SK-MEL-5 (cell line): ENCODE measurements around the gene IGSF9B. TPM values are rescaled to one million over a fixed set of nuclear protein-coding genes. Genes with fewer than 3 reads are reported as not detected.
A peak's percentile ranks its signal among the peaks of the same experiment; 100 is the strongest.

ENCODE experiments used
- DNase-seq: peaks from one replicate; pipeline ENCODE4 v3.0.0-alpha.2; 2016; ENCODE audit warnings: low read depth, low spot score
- in situ Hi-C: cut with HindIII; loops from 2 replicates; pipeline ENCODE4 v1.10.0; 2016; ENCODE audit warnings: low sequenced_read_pairs, high pct_unique_total_duplicates, low pct_unique_long_range_greater_than_20kb
- total RNA-seq: library from RNA; depleted of rRNA; stranded (reverse); fragments of >200 nt; shearing (Covaris generic); gene quantifications from 2 replicates; pipeline ENCODE4 v1.2.3, GENCODE V29; 2014

Gene IGSF9B
- total RNA-seq, 1 experiment from 2014 or later, result 0.61 TPM

DNA sequence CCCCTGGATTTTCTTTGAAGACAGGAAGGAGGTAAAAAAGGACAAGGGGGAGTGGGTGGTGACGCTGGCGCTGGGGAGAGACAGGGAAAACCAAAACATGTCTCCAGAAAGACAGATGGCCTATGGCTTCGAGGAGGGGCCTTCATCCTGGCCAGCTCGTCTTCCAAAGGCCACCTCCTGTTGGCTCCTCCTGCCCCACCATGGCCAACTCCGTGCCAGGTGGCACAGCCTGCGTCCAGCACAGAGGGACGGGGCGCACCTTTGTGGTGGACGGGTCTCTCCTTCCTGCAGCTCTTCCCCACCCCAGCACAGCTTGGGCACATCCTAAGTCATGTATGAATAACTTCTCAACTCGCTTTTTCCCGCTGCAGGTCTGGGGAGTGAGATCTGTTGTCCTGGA, 22.7 kb downstream of the IGSF9B start:
- no peak for DNase-seq
- in situ Hi-C loops, result no loop called here

DNA sequence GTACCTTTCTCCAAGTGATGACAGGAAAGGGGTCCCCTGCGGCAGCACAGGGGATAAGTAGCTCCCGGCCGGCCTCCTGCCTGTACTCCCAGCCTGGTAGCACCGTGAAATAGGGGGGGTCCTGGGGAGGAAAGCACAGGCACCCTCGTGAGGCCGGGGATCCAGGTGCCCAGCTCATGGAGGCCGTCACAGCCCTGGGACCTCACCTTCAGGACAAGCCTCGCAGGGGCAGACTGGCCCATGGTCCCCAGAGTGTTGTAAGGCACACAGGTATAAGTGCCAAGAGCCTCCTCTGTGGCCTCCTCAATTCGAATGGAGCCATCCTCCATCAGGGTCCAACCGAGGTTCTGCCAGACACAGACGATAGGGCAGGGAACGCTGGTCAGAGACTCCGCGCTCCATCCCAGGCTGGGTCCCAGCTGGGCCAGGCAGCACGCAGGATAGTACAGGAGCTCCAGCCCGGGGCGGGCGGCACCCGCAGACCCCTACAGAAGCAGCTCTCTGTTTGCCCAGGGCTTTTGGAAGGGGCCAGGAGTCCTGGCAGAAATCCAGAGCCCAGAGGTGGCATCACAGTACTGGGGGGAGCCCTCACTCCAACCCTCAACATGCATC, 25.2 kb downstream of the IGSF9B start:
- in situ Hi-C loops, result no loop called here
- no peak for DNase-seq

DNA sequence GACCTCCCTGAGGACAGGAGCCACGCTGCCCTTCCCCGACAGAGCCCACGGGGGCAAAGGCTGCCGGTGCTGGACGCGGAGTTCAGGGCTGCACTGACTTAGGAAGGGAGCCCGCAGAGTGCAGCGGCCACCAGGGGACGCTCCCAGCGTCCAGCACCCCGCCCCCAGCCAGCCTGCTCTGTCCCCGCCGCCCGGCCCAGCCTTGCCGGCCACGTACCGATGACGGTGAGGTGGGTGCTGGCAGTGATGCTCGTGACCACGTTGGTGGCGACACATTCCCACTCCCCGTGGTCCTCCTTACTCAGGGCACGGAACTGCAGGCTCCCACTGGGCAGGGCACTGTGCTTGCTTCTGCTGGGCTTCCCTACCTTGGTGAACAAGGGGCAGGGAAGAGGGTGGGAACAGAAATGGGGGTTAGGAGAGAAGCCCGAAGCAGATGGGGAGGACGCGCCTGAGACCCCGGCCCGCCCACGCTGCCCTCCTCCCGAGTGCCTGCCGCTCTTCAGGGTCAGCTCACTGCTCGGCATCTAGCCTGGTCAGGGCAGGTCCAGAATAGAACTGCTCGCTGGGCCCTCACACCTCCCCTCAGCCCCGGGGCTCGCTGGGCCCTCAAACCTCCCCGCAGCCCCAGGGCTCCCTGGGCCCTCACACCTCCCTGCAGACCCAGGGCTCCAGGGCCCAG, 25.9 kb downstream of the IGSF9B start:
- in situ Hi-C loops, result no loop called here
- DNase-seq, result no peak

DNA sequence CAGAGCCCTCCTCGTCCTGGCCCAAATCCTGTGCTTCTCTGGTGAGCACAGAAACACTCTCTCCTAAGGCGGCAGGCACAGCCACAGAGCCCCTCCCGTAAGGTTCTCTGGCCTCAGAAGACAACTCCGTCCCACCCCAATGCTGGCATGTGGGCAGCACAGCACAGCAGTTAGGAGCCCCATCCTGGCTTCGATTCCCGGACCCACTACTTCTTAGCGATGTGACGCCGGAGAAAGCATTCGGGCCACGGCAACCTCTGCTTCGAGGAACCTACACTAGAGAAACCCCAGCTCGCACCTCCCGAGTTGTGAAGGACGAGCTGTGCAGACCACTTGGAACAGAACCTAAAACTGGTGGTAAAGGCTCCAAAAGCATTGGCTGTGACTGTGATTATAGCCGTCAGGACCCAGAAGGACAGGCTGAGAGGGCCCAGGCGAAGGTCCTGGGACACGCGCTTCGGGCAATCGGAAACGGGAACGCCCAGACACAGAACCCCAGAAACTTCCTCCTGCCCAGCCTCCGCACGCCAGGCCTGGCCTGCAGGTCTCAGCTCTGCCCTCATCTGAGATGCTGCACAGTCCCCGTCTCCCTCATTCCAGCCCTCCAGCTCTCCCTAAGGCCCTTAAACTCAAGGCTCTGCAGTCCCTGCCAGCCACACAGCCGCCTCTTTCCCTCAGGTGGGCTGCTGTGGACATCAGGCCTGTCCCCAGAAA, 26.6 kb downstream of the IGSF9B start:
- in situ Hi-C loops, result no loop called here
- no peak for DNase-seq

DNA sequence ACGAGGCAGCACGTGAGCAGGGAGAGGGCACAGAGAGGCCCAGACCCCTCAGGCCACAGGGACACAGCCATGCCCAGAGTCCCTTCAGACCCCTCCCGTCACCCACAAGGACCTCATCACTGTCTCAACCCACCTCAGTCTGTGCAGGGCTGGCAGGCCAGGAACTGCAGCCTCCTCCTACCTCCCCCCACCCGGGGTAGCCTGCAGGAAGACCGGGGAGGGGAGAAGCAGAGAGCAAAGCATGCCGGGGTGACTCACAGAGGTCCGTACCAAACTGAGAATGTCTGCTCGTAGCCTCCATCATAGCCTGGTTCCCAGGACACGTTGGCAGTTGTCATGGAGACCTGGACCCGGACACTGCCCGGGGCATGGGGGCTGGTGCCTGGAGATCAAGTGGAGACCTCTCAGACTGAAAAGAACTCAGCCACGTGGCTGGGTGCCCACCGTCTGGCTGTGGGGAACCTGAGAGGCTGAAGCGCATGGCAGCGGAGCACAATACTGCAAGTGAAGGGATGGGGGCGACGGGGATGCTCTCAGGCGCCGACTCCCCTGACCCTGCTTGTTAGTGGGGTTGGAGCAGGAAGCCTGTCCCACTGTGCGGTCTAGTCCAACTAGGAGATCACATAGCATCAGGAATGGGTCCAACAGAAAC, 27.2 kb downstream of the IGSF9B start:
- in situ Hi-C loops, result no loop called here
- DNase-seq, result no peak

DNA sequence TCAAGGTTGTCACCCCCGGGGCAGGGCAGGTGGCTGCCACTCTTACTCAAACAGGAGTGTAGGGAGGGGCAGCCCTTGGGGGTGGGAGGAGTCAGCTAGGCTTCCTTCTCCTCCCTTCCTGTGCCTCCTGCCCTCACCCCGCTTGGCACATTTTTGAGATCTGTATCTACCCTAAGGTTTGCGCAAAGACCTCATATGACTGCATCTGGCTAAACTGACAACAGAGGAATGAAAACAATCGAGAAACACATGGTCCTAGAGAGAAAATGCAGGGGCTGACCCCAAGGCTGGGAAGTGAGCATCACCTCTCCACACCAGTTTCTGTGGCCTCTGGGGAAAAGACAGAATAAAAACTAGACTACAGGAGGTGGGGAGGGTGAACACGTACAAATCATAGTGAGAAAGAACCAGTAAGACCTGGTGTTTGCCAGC, 28.1 kb downstream of the IGSF9B start:
- no peak for DNase-seq
- in situ Hi-C loops, result no loop called here

DNA sequence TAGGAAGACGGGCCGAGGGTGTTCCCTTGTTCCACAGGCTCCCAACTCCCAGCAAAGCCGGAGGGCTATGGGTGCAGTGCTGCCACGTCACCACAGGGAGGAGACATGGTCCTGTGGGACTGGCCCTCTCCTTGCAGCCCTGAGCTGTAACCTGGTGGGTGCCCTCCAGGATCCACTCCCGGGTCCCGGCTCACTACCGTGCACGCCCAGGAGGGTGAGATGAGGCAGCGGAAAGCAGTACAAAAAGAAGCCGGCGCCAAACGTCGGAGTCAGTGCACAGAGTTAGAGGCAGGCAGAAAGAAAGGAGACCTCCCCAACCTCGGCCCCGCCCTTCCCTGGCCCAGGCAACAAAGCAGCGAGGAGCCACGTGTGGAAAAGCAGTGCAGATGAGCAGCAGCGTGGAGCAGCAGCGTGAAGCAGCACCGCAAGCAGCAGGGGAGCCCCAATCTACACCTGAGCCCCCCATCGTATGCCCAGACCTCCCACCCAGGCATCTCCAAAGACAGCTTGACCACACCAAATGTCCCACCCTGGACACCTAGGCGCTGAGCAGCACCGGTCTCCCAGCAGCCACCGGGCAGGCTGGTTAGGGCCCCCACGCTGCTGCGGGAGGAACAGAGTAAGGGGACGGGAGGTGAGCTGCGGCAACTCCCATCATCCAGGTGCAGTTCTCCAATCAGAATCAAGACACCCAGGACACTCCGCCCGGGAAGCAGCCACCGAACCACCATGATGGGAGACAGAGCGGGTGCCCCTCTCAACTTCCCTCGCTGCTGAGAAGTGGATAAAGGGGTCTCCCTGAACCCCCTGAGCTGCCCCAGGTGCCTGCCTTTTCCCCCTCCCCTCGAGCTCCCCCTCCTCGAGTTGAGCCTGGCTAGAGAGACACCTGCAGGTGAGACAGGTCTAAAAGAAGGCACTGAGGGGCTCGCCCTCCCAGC, 28.8 kb downstream of the IGSF9B start:
- DNase-seq, result peak; percentile 66
- in situ Hi-C loops, result no loop called here

DNA sequence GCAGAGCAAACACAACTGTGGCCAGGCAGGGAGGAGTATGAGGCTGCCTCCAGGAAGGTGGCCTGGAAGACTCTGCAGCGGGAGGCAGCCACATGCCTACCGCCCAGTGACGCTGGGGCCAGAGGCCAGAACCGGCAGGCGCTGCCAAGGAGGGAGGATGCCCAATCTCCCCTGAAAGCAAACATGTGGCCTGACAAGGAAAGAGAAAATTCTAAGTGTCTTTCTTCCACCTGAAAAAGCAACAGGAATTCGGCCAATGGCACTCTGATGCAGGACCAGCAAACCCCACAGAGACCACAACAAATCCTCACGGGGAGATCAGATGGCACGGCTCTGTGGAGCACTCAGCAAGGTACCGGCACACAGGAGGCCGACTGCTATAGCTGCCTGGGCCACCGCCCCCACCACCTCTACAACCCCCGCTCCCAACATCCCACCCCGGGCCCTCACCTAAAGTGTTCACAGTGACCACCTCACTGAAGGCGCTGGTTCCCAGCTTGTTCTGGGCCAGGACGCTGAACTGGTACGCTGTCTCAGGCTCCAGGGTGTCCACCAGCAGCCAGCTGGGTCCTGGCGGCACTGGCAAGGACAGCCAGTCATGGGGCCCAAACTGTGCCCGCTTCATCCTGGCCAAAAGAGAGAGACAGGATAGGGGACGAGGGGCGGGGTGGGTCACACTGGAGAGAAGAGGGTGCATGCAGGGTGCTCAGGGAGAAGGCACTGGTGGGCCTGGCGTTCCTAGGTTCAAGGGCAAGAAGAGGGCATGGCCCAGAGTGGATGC, 30.1 kb downstream of the IGSF9B start:
- no peak for DNase-seq
- in situ Hi-C loops, result no loop called here

DNA sequence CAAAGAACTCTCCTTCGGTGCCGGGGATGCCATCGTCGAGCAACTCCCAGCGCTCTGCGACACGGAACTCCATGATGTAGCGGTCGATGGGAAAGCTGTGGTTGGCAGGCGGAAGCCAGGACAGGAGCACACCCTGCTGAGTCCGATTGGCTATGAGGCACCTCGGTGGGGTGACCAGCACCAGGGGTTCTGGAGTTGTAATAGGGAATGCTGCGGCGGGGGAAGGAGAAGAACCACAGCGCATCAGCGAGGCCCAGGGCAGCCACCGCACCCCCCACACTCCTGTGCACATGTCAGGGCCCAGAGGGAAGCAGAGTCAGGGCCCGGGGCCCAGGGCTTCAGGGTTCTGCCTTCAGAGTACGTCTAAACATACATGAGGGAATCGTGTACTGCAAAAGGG, 31.0 kb downstream of the IGSF9B start:
- in situ Hi-C loops, result no loop called here
- DNase-seq, result no peak

DNA sequence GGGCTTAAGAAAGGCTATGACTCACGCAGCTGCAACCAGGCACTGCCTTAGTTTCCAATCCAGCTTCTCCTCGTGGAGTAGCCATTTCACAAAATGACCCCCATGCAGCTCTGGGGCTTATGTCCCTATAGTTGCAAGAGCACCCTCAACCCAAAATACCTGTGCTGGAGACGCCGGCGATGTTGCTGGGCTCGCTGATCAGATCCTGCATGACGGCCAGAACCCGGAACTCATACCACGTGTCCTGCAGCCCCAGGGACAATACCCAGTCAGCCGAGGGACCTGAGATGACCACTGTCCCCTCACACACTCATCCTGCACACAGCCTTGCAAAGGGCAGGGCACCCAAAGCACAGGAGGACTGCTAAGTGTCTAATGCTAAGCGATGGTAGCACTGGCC, 32.1 kb downstream of the IGSF9B start:
- in situ Hi-C loops, result no loop called here
- no peak for DNase-seq

DNA sequence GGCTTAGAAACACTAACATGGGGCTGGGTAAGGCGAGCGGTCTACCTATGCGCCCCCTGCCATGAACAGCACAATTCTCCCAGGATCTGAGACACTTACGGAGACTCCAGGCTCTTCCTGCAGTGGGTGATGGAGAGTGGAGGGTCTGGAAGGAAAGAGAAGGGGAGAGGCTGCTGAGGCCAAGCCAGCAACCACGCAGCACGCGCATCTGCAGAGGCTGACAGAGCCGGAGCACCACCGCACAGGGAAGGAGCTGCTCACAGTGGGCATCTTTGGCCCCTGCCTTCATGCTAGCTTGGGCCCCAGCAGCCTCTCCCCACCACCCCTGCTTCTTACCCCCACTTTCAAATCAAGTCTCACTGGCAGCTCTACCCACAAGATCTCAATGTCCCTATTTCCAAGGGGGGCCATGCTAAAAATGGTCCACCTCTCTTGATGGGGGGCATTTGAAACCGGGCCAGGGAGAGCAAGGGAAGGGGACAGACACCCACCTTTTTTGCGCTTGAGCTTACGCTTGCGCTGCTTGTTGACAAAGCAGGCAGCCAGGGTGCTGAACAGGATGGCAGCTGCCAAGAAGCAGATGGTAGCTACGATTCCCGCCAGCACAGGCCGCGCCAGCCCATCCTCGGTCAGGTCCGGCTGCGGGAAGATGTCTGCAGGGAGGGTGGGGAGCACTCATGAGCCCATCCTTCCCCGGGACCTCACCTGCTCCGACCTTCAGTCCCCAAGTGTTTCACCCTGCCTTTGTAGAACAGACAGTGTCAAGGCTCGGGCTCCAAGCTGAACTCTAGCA, 34.5 kb downstream of the IGSF9B start:
- no peak for DNase-seq
- in situ Hi-C loops, result no loop called here

DNA sequence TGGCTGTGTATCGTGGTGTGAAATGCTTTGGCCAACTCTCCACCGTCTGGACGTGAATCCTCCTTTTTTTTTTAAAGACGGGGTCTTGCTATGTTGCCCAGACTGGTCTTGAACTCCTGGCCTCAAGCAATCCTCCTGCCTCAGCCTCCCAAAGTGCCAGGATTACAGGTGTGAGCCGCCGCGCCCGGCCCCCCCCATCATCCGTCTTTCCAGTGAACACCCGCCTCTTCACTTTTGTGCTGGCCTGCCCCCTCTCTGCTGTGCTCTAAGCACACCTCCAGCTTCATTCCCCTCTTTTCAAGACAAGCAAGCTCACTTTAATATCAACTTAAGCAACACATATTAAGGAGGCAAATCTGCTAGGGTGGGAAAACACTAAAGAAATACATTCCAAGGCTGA, 35.3 kb downstream of the IGSF9B start:
- in situ Hi-C loops, result no loop called here
- no peak for DNase-seq

DNA sequence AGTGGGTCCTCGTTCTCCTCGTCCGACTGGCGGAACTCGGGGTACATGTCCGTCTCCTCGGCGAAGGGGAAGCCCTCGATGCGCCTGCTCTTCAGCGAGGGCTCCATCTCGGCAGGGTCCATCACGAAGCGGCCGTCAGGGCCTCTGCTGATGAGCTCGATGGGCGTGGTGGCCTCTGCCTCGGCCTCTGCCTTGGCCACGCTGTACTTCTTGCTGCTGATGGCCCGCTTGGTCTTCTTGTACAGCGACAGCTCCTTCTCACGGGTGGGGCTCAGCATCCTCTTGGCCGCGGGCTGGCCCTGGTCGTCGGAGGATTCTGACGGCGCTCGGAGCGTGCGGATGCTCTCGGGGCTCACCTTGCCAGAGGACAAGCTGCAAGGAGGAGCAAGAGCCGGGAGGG, 35.7 kb downstream of the IGSF9B start:
- in situ Hi-C loops, result no loop called here
- DNase-seq, result no peak

DNA sequence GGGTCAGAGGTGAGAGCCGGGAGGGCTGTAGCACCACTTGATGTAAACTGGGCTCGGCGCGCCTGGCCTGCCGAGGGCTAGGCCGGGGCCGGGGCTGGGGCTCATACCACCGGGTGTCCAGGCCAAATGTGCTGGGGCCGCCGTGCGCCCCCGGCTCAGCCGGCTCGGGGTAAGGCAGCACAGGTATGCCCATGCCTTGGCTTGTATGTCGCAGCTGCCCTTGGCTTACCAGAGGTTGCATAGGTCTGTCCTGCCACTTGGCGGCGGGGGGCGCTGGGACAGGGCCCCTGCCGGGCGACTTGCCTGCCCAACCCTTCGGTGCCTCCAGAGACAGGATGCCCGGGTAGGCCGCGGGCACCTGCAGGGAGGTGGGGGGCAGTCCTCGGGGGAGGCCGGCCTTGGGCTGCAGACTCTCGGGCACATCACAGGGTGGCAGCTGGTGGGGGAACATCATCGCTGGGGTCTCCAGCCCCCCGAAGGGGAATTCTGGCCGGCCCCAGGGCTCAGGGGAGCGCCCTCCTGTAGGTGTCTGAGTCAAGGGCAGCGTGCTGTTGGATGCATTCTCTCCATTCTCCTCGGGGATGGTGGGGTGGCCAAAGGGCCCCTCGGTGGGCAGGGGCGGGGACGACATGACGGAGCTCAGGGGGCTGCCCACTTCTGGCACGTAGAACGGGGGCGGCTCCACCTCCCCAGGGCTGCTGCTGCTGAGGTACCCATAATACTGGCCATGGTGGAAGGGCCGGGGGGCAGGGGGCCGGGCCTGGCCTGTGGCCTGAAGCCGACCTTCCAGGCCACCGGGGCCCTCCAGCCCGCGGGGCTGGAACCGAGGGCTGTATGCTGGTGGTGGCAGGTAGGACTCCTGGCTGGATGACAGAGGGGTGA, 36.4 kb downstream of the IGSF9B start:
- no peak for DNase-seq
- in situ Hi-C loops, result no loop called here

DNA sequence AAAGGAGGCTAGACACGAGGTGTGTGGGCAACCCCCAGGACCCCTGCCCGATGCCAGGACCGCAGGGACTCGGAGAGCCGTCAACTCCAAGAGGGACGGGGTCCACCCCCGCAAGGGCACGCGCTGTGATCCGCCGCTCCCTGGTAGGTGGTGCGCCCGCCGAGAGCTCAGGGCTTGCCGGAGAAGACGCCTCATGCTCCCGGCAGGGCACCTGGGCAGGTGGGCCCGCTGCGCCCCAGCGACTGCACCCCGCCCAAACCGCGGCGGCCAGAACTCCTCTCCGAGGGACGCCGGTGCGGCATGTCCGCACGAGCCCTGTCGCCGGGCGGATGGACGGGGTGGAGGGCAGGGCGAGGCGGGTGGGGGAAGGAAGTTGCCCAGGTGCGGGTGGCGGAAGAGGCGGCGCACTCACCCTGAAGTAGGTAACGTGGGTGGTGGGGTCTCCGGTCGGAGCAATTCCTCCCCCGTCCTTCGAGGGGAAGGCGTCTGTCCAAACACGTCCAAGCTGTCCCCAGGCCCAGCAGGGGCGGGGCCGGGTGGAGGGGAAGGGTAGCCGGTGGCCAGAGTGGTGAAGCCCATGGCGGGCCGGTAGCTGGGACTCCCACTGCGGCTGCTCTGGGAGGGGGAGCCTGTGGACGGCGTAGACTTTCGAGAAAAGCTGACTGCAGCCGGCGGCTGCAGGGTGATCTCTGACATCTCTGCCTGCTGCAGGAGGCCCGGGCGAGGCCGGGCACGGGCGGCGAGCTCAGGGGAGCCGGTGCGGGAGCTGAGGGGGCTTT, 37.2 kb downstream of the IGSF9B start:
- DNase-seq, result no peak
- in situ Hi-C loops, result no loop called here
